ENCODE results near the gene NFKBIB.
"Not testable (repeated sequence)": the region's sequence is repeated elsewhere in the genome, so short reads cannot be mapped to it uniquely, and the experiment has no call there.

NFKBIB gene

DNA sequence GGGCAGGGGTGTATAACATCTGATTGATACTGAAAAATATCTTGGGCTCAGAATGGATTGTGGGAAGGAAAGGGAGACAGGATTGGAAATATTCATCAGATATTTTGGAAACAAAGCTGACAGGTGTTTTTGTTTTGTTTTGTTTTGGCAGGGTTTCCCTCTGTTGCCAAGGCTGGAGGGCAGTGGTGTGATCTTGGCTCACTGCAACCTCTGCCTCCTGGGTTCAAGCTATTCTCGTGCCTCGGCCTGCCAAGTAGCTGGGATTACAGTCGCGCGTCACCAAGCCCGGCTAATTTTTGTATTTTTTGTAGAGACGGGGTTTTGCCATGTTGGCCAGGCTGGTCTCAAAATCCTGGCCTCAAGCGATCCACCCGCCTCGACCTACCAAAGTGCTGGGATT is 26.4 kb upstream of the NFKBIB start:
- not testable (repeated sequence) for DNase-seq

DNA sequence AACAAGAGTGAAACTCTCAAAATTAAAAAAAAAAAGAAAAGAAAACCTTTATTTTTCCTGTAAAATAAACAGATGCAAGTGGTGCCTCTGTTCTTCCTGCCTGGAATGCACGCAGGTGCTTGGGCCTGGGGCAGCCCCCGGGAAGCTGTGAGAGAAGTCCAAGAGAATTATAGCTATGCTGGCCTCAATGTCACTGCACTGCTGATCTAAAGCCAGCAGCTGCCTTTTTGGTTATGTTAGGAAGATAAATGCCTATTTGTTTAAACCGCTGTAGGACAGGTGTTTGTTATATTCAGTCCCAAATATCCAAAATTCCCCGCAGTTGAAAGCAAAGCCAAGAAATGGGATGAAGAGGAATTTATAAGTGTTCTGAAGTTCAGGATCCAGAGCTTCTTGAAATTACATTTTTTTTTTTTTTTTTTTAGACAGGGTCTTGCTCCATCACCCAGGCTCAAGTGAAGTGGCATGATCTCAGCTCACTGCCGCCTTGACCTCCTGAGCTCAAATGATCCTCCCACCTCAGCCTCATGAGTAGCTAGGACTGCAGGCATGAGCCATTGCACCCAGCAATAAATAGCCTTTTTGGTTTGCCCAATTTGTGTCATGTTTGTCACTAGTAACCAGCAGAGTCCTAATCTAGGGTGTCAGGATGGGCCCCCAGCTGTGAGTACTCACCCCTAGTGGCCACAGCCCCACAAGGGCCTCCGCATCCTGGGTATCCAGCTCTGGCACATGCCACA is 23.9 kb upstream of the NFKBIB start:
- no peak for DNase-seq

DNA sequence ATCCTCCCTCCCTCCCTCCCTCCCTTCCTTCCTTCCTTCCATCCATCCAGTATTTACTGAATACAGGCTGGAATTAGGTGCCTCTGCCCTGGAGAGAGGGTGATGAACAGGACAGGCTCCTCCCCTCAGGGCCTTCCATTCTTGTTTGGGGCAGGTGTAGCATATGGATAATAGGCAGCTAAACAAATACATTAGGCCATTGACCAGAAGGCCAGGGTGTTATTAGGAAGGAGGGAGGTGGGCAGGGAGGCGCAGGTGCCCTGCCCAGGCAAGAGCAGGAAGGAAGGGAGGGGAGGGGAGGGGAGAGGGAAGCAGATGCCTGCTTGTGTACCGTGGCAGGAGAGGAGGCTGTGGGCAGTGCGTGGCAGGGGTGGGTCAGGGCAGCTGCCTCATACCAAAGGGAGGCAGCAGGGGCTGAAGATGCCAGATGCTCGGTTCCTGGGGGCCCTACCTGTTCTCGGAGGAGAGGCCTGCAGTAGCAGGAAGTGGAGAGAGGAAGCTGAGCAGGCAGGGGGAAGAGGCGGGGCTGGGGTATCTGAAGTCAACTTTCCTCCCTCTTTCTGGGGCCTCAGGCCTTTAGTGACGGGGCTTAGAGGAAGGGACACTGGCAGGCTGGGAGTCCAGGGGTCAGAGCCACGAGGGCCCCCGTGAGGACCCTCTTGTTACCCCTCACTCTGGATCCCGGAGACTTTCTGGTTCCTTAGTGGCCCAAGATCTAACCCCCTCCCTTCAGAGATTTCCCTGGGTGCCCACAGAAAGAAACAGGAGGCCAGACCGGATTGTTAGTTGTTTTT is 21.8 kb upstream of the NFKBIB start, which contains the start of gene RINL:
Gene RINL (minus strand): TSS at position 495 of the 794 bp plus-strand sequence. CDS start 1,533 bp downstream, outside the sequence.
- peak in 3 of 56 donors; percentile 7 to 35 (median 26) for DNase-seq

DNA sequence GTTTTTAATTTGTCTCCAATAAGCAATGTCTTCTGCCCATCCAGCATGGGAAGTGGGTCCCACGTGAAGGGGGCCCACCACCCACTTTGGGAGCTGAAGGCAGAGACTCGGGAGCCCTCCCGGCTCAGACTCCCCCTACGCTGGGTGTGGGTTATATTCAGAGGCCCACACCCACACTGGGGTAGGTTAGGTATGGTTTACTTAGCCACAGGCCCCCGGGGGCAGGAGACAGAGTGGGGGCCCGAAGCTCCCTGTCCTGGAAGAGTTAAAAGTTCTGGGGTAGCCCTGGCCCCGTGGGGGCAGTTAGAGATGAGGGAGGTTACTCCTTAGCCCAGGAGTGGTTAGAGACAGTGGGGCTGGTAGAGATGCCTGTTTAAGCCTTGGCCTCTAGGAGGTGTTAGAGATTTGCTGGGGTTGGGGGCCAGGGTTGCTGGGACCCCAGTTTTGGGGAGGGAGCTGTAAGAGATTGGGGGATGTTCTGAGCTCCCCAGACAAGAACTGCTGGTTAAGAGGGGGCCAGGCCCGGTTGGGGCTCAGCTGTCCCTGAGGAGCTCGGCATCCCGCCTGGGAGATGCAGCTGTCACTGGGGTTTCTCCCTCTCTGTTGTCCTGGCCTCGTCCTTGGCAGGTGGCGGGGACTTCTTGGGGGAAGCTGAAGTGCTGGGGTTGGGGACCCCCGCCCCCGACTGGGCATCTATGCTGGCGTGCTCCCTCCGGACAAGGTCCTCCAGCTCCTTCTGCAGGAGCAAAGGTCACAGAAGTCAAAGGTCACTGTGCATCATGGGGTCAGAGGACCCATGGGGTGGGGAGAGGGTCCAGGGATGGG is 21.0 kb upstream of the NFKBIB start:
- no peak for DNase-seq

DNA sequence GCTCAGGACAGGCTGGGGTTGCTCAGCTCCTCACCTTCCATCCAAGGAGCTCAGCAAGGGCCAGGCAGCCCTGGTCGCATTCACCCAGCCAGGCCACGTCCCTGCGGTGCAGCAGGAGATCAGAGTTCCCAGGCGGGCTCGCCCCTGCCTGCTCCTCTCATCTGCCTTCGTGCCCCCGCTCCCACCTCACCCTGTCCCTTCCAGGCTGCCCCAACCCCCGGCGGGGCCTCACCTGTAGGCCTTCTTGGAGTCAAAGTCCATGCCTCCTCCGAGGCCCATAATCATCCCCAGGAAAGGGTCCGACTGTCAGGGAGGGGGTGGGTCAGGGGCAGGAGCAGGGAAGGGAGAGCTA is 20.4 kb upstream of the NFKBIB start:
- DNase-seq = no peak

DNA sequence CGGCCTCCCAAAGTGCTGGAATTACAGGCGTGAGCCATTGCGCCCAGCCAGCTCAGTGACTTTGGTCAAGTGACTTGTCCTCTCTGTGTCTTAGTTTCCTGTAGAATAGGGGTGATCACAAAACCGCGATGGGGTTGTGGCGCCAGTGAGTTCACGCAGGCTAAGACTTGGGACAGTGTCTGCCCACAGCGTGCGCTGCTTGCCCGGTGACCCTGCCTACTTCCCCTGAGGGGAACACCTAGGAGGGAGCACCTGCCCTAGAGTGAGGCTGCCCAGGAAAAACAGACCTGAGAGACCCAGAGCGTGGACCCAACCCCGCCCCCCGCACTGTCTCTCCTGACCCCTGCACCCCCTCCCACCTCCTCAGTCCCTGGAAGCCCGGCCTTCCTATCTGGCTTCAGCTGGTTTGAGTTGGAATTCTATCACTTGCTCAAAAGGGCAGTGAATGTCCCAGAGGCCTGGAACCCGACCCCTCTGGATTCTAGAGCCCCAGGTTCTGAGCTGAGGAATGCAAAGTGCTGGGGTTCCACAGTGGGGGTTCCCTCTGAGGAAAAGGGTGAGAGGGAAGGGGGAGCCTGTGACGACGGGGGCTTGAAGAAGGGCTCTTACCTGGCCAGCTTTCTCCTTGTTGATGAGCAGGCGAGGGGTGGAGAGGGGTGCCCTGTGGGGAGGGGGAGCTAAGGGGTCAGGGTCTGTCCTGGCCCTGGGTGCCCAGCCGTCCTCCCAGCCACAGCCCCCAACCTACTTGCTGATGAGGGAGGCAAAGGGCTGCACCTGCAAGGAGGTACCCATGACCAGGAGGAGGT is 19.5 kb upstream of the NFKBIB start:
- DNase-seq = no peak

DNA sequence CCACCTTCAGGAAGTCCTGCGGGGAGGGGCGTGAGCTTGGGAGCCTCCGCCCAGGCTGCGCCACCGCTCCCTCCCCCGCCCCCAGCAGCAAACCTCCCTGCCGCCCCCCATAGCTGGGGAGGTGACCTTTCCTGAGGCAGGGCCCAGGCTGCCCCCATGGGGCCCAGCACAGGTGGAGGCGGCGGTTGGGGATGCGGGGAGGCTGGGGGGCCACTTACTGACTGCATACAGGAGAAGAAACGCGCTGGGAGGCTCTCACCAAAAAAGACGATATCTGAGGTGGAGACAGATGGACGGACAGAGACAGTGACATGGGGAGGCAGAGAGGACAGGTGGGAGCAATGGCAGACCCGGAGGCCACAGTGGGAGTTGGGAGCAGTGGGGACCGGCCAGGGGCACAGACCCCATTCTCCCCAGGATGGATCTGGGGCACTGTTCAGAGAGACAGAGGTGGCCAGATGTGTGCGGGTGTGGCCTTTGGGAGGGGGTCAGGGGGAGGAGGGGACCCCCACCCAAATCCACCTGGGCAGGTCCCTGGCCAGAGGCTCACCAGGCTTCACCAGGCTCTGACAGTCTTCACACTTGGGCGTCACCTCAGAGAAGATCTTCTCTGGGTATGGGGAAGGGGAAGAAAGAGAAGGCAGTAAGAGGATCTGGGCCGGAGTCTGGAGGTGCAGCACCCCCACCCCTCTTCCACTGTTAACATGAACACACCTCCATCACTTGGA is 18.7 kb upstream of the NFKBIB start:
- DNase-seq = no peak

DNA sequence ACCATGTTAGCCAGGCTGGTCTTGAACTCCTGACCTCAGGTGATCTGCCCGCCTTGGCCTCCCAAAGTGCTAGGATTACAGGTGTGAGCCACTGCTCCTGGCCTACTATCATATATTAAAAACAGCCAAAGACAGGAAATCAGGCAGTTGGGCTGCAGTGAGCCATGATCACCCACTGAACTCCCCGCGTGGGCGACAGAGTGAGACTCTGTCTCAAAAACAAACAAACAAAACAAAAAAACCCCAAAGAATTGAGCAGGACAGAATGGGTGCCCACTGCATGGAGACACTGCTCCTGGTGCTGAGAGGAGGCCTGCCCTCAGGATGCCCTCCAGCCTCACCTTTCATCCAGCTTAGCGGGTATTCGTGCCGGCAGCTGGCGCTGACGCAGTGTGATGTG is 16.5 kb upstream of the NFKBIB start:
- DNase-seq = no peak

DNA sequence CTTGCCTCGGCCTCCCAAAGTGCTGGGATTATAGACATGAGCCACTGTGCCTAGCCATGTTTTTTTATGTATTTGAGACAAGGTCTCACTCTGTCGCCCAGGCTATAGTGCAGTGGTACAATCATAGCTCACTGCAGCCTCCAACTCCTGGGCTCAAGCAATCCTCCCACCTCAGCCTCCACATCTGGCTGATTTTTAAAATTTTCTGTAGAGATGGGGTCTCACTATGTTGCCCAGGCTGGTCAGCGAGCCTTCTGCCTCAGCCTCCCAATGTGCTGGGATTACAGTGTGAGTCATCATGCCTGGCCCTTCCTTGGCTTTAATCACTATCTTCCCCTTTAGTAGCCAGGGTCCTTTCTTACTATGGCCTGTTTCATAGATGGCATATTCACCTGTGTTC is 15.1 kb upstream of the NFKBIB start:
- DNase-seq = not testable (repeated sequence)

DNA sequence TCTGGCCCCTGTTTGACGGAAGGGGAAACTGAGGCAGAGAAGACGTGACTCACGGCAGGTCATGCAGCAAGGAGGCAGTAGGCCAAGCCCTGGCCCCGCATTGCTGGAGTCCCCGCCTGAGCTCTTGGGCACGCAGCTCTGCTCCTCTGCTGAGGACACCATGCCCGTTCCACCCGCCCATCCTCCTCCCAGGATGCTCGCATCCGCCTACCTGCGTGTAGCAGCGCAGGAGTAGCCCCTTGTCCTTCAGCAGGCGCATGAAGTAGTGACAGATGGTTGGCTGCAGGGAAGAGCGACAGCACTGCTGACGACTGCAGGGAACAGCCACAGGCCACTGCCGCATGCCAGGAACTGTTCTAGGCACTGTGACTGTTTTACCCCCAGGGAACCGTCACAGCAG is 10.9 kb upstream of the NFKBIB start:
- DNase-seq = peak in 1 of 56 donors; percentile 12

DNA sequence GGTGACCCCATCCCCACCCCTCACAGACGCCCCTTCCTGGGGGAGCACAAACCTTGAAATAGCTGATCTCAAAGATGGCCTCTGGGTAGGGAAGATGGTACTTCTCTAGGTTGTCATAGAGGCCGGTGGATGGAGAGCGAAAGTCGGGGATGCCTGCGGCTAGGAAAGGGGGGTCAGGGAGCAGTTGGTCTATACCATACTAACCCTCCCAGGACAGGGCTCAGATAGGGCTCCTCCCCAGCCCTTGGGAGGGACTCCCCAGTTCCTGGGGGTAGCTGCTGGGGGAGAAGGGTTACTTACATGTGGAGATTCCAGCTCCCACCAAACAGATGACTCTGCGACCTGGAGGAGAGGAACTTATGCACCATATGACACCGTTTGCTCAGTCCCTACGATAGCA is 10.0 kb upstream of the NFKBIB start:
- no peak for DNase-seq

DNA sequence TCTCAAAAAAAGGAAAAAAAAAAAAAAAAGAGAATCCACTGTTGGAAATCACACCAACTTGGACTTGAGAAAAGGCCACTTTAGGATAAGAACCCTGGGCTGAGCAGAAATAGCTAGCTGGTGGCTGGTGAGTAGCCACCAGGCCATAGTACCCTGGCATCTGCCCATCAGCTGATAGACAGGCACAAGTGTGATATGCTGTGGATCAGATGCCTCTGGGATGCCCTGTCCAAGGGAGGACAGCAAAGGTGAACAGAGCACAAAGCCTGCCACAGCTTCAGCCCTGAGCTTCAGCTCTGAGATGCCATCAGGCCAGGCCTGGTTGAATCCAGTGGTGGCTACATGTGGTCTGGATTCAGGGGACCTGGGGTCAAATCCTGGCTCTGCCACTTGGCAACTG is 9.1 kb upstream of the NFKBIB start:
- no peak for DNase-seq

DNA sequence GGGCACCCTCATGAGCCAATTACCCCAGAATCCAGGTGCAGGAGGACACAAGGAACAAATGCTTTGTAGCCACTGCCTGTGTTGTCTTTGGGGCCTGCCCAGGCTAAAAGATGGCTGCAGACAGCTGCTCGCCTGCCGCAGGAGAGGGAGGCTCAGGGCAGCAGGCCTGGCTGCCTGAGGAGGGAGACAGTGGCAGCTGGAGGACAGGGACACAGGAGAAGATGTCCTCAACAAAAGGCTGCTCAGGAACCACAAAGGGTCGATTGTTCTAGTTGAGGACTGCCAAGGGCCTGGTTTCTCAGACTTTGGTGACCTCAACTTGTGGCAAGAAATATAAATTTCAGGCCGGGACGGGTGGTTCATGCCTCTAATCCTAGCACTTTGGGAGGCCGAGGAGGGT is 8.0 kb upstream of the NFKBIB start:
- peak in 38 of 56 donors; percentile 2 to 76 (median 39) for DNase-seq

DNA sequence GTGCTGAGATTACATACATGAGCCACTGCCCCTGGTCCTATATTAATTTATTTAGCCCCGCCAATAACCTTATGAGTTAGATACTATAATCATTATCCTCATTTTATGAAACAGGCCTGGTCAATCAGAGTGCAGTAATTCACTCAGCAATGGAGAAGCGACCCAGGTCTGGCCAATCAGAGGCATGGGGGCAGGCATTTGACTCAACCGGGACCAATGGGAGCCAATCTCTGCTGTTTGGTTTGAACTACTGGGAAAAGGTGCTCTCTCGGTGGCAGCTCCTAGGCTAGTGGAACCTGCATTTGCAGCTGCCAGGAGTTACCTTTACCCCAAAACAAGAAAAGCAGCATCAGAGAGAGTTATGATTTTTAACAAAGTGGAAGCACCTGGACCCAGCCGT is 6.9 kb upstream of the NFKBIB start:
- DNase-seq = no peak

DNA sequence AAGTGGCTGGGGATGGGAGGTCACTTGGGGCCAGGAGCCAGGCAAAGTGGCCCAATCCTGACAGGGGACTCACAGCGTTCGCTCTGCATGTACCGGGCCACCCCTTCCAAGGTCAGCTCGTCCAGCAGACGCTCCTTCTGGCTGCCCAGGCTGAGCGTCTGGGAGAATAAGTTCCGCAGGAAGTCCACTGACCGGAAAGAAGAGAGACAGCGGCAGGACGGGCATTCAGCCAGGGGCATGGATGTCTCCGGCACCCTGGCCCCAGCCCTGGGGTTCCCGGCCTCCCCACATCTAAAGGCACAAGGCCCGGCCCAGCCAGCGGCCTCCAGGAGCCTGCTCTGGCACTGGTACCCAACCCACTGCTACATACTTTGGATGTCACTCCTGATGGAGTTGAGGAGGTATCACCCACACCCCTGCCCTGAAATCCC is 6.4 kb upstream of the NFKBIB start:
- DNase-seq = peak in 2 of 56 donors; percentile 17 to 22

DNA sequence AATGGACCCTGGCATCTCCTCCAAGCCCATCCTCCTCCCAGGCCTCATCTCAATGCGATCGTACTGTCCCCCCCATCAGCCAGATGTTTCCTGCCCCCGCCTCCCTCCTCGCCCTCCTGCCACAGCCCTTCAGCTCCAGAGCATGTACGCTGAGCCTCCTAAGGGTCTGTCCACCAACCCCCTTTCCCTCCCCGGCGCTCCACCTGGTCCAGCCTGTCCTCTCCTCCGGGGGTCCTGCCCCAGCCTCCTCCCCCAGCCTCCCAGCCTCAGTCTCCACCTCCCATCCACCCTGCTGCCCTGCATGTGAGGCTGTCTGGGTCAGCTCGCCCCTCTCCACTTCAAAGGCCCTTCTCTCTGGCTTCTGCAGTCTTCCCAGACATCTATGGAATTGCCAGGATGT is 4.8 kb upstream of the NFKBIB start:
- DNase-seq = no peak

DNA sequence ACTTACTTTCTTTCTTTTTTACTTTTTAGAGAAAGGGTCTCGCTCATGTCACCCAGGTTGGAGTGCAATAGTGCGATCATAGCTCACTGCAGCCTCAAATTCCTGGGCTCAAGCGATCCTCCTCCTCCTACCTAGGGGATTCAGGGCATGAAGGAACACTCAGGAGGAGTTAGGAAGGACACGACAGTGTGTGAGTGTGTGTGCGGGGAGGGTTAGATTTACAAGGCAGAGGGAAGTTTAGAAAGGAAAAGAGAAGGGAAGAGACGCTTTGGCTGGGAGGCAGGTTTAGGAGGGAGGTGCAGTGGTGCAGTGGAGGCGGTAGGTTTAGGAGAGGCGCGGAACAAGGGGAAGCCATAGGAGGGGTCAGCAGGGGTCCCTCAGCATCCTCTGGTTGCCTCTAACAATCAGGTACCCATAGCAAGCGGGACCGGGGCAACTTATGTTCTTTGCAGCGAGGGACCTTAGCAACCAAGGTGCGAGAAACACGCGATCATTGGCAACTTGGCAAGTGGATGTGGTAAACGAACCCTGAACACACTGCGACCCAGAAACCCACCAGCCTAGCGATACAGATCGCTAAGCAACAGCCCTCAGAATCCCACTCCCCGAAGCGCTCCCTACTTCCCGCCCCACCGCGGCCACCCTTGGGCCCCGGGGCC is 852 bp upstream of the NFKBIB start:
- peak in 5 of 56 donors; percentile 24 to 62 (median 45) for DNase-seq

DNA sequence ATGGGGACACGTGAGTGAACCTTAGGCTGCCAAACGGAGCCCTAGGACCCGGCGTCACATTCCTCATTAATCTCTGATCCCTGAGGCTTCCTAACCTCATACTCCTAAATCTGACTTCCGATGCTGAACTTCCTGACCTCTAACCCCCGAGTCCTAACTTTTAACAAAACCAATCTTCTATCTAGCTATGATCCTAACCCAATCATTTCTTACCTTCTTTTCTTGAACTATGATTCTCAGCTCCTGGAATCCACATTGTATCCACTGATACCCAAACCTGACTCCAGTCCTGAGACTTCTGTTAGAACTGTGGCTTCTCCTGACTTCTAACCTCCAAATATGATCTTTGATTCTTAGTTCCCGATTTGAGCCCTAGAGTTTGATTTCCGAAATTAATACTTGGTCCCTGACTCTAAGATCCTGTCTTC is 447 bp downstream of the NFKBIB start:
- DNase-seq = peak in 1 of 56 donors; percentile 54

DNA sequence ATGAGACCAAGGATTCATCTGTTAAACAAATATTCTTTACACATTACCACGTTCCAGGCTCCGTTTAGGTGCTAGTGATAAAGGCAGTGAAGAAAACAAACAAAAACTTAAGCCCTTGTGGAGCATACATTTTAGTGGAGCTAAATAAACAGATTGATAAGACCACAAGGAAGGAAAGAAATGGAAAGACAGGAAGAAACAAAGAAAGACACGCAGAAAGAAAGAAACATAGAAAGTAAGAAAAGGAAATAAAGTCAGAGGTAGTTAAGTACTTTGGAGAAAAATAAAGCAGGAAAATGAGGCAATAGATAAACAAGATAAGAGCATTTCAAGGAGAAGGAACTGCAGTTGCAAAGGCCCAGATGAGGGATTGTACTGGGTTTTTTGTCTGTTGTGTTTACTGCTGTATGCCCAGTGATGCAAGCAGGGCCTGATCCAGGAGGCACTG is 998 bp downstream of the NFKBIB start:
- no peak for DNase-seq

DNA sequence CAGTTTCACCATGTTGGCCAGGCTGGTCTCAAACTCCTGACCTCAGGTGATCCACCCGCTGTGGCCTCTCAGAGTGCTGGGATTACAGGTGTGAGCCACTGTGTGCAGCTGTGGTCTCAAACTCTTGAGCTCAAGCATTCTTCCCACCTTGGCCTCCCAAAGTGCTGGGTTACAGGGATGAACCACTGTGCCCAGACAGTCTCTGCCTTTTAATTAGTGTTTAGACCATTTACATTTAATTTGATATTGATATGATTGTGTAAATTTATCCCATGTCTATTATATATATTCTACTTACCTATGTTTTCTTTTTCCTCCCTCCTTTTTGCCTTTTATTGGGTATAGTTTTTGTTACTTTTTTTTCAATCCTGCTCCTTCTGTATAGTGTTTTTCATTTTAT is 1.9 kb downstream of the NFKBIB start:
- no peak for DNase-seq

Measured in amygdala (tissue), 56 donors.